ENCODE data around the gene CERK. TPM values are rescaled to one million over a fixed set of nuclear protein-coding genes. Genes with fewer than 3 reads are reported as not detected.

The CERK gene
- total RNA-seq, 1 donor from 2014 or later: 50.7 TPM

DNA sequence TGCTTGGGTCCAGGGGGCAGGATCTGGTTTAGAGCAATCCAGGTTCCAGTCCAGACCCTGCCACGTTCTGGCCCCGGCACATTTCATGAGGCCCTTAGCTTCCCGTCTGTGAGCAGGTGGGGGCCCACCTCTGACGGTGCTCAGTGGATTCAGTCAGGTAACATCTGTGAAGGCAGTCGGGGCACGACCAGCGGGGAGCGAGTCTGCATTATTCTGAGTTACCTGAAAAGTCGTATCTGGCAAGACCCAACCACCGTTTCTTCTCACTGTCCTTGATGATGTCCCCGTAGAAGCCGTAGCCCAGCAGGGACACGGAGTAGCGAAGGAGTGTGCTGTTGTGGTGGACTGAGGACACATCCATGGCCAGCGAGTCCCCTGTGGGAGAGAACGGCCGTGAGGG, 39.0 kb downstream of the CERK start:
- Mint-ChIP-seq H3K27me3 (ENCODE audit: low read depth) (no peaks in the 10 kb centered on the region), H3K36me3 (peaks cover 35% of the 10 kb centered on the region), H3K9me3 (no peaks in the 10 kb centered on the region), H3K4me1 (no peaks in the 10 kb centered on the region), H3K4me3 (no peak overlapping the region), H3K27ac (no peak overlapping the region)
- TF ChIP-seq, protein P1, sequence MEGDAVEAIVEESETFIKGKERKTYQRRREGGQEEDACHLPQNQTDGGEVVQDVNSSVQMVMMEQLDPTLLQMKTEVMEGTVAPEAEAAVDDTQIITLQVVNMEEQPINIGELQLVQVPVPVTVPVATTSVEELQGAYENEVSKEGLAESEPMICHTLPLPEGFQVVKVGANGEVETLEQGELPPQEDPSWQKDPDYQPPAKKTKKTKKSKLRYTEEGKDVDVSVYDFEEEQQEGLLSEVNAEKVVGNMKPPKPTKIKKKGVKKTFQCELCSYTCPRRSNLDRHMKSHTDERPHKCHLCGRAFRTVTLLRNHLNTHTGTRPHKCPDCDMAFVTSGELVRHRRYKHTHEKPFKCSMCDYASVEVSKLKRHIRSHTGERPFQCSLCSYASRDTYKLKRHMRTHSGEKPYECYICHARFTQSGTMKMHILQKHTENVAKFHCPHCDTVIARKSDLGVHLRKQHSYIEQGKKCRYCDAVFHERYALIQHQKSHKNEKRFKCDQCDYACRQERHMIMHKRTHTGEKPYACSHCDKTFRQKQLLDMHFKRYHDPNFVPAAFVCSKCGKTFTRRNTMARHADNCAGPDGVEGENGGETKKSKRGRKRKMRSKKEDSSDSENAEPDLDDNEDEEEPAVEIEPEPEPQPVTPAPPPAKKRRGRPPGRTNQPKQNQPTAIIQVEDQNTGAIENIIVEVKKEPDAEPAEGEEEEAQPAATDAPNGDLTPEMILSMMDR (IDR thresholded peaks at IDR 0.05; ENCODE audit: unreplicated experiment): no peak
- DNase-seq (ENCODE audit: low spot score in 2 of 2, unreplicated experiment in 2 of 2): no peak

DNA sequence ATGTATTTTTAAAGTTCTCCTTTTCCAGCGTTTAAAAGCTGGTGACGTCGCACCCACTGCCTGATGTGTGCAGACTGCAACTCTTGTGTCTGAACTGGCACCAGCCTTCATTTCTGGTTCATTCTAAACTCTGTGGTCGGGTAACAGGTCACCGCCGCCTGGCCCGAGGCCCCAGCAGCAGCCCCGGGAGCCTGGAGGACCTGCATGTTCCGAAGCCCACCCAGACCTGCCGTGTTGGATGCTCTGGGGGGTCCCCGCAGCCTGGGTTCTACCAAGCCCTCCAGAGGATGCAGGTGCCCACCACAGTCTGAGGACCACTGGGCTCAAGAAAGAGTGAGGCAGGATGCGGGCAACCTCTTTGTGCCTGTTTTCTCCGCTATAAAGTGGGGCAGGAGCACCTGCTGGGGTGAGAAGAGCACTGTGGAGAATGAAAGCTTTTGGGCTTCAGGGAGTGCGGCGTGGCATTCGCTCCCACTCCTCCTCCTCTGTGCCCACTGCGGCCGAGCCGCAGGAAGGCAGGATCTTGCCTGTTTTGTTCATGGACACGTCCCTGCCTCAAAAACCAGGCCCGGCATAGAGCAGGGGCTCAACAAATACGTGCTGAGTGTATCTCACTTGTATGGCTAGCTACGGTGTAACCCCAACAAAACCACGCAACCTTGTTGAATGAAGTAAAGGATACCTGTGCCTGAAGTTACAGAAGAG, 40.1 kb downstream of the CERK start:
- H3K4me3 Mint-ChIP-seq: no peak overlapping the region
- peaks cover 31% of the 10 kb centered on the region for H3K36me3 Mint-ChIP-seq
- DNase-seq (ENCODE audit: low spot score in 2 of 2, unreplicated experiment in 2 of 2): no peak
- H3K9me3 Mint-ChIP-seq: no peaks in the 10 kb centered on the region
- TF ChIP-seq, protein P1 (IDR thresholded peaks at IDR 0.05; ENCODE audit: unreplicated experiment): no peak
- H3K27me3 Mint-ChIP-seq (ENCODE audit: low read depth): no peaks in the 10 kb centered on the region
- no peaks in the 10 kb centered on the region for H3K4me1 Mint-ChIP-seq
- H3K27ac Mint-ChIP-seq: no peak overlapping the region

DNA sequence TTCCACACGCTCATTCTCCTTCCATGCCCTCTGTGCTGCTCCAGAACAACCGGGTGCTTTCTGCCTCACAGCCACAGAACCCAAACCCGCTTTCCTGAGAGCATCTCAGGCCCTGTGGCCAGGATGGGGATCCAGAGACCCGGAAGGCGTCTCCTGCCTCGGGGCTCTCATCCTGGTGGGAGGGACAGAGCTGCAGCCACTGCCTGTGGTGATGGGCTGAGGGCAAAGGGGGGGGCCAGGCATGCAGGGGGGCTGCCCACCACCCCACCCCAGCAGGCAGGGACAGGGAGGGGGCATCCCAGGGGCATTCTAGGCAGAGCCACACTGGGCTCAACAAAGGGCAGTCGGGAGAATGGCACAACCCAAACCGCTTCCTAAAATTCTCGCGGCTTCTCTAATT, 41.4 kb downstream of the CERK start:
- no peaks in the 10 kb centered on the region for H3K27me3 Mint-ChIP-seq (ENCODE audit: low read depth)
- H3K36me3 Mint-ChIP-seq: peaks cover 29% of the 10 kb centered on the region
- H3K27ac Mint-ChIP-seq: no peak overlapping the region
- TF ChIP-seq, protein P1 (IDR thresholded peaks at IDR 0.05; ENCODE audit: unreplicated experiment): no peak
- H3K4me3 Mint-ChIP-seq: no peak overlapping the region
- no peak for DNase-seq (ENCODE audit: low spot score in 2 of 2, unreplicated experiment in 2 of 2)
- no peaks in the 10 kb centered on the region for H3K9me3 Mint-ChIP-seq
- no peaks in the 10 kb centered on the region for H3K4me1 Mint-ChIP-seq

DNA sequence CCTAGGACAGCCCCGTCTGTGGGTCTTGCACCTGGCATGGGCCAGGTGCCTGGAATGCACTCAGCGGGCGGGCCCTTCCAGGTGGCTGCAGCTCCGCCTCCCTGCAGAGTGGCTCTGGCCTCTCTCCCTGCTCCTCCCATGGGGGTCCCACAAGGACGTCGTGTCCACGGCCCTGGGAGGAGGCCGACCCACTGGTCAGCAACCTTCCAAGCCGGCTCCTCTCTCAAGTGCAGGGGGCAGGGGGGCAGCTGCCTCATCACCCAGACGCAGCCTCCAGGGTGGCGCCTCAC, 41.9 kb downstream of the CERK start:
- no peak overlapping the region for H3K4me3 Mint-ChIP-seq
- no peaks in the 10 kb centered on the region for H3K9me3 Mint-ChIP-seq
- TF ChIP-seq, protein P1 (IDR thresholded peaks at IDR 0.05; ENCODE audit: unreplicated experiment): no peak
- peaks cover 33% of the 10 kb centered on the region for H3K36me3 Mint-ChIP-seq
- no peak for DNase-seq (ENCODE audit: low spot score in 2 of 2, unreplicated experiment in 2 of 2)
- H3K4me1 Mint-ChIP-seq: no peaks in the 10 kb centered on the region
- H3K27ac Mint-ChIP-seq: no peak overlapping the region
- H3K27me3 Mint-ChIP-seq (ENCODE audit: low read depth): no peaks in the 10 kb centered on the region

DNA sequence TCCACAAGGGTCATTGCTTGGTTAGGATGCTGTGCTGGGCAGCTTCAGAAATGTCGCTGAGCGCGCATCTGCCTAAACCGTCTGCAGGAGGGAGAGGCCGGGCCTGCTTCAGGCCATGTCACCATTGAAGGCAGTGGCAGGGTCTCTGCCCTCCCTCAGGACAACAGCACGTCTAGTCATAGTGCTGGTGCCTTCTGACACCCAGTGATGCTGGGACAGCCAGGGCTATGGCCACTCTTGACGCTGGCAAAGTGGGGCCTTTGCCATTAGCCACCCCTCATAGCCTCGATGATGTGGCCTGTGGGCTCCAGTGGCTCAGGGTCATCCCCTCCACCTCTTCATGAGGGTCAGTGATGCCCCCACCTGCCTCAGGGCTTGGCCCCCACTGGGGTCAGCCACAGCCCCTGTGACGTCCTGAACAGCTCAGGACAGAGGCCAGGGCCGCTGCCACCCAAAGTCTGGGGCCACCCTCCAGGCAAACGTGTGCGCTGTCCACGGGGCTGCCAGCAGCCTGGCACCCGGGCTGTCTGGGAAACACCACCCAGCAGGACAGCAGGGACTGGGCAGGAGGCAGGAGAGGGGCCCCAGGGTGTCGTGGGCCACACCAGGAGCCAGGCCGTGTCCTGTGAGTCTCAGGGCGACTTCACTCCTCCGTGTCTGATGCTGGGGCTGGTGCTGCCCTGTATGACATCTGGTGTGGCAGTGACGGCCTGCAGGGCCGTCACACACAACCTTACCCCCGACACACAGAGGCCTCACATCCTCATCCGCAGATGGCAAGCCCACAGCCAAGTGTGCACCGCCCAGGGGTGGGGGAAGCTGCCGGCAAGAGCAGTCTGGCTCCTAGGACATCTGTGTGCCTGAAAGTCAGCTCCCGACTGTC, 42.5 kb downstream of the CERK start:
- Mint-ChIP-seq H3K27me3 (ENCODE audit: low read depth) (no peaks in the 10 kb centered on the region), H3K9me3 (no peaks in the 10 kb centered on the region), H3K36me3 (peaks cover 33% of the 10 kb centered on the region), H3K27ac (no peak overlapping the region), H3K4me1 (no peaks in the 10 kb centered on the region), H3K4me3 (no peak overlapping the region)
- TF ChIP-seq, protein P1 (IDR thresholded peaks at IDR 0.05; ENCODE audit: unreplicated experiment): no peak
- DNase-seq (ENCODE audit: low spot score in 2 of 2, unreplicated experiment in 2 of 2): no peak

Data from mesothelial cell of epicardium (in vitro differentiated cells).